Dermis blood vessel endothelial cell (primary cell): ENCODE measurements around the gene ITGA3. TPM values are rescaled to one million over a fixed set of nuclear protein-coding genes. Genes with fewer than 3 reads are reported as not detected.

ENCODE experiments used
- DNase-seq: peaks from one replicate; pipeline ENCODE4 v3.0.0; 2010
- total RNA-seq: library from RNA; depleted of rRNA; stranded (reverse); fragments of >200 nt; gene quantifications from 2 replicates; pipeline ENCODE4 v1.2.3, GENCODE V29; 2014

Gene ITGA3
- total RNA-seq, 1 donor from 2014 or later: 116 TPM

DNA sequence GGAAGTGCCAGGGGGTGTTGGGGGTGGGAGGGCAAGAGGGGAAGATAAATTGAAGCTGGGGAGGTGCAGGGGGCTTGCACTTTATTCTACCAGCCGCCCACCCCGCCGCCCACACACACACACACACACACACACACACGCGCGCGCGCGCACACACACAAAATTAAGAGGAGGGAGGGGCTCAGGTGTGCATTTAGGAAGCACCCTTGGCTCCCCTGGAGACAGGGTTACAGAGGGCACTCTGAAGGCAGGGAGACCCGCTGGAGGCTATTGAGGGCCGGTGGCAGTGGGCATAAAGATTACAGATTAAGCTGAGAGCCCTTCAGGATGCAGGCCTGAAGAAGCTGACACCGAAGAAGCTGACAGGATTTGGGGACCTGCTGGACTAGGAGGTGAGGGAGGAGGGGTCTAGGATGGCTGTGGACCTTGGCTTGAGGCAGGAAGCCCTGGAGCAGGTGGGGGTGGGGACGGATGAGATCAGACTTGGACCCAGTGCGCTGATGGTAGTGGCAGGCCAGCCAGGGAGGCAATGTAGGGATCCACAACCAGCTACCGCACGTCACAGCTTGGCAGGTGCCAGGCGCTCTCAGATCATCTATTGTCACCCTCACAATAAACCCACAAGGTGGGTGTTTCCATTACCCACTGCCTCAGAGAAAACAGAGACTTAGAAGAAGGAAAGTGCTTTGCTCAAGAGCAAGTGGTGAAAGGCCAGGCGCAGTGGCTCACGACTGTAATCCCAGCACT is 74.8 kb downstream of the ITGA3 start:
- DNase-seq: no peak

DNA sequence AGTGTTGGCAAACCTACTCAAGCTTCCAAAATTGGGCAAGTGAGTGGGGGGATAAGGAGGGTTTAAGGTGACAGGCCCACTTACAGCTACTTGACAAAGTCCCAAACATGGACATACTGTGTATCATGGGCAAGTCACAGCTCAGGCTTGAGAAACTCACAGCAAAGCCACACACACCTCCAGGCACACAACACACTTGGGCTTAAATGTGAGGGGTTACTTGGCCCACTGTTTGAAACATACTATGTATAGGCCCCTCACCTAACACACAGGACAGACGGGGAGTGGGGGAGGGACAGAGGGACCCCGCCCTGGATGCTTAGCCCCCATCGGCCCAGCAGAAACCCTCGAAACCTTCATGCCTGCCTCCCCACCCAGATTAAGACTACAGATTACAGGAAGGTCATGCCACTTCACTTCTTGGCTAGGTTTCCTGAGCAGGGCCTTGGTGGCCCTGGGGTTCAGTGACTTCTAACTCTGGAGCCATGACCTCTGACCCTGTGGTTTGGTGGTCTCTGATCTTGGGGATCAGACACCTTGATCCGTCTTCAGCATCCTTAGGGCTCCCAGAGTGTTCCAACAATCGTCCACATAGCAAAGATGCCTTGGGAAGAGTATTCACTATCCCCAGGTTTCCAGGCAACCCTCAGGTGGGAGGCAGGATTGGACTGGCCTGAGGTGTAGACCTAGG is 76.3 kb downstream of the ITGA3 start:
- DNase-seq: no peak

DNA sequence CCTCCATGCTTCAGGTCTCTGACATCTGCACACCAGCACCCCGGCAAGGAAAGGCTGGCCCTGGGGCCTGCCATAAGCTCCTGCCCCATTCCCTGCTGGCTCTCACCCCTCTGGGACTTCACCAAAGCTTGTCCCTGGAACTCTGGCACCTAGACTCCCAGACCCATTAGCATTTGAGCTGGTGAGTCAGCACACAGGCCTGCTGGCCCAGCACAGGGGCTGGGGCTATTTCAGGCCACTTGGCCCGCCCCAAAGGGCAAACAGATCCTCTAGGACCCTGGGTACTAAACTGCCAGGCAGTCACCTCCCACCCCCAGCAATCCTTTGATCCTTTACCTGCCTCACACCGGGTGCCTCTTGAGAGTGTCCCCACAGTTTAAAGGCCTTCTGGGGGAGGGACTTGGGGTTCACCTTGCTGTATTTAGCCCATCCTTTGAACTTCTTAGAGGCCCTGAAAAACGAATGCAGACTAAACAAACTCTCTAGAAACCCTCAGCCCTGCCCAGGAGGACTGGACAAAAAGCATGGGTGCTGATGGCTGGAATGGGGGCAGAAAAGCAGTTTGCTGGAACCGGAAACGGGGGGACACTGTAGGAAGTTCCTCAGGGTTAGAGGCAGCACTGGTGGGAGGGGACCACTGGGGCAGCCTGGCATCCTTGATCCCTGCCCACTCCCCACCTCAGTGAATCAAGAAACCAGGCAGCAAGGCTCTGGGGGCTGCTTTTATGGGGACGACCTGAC is 77.3 kb downstream of the ITGA3 start:
- DNase-seq: no peak

DNA sequence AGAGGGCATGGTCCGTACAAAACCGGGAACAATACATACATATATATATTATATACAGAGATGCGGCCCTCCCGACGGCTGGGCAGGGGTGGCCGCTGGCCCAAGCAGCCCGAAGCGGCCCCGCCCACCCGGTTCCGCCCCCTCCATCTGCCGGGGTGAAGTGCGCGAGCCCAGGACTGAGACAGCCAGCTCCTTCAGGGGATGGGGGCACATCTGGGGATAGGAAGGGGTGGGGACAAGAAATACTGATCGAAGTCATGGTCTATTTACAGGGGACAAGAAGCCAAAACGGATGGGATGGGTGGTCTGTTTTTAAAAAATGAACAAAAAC is 77.8 kb downstream of the ITGA3 start:
- DNase-seq: no peak

DNA sequence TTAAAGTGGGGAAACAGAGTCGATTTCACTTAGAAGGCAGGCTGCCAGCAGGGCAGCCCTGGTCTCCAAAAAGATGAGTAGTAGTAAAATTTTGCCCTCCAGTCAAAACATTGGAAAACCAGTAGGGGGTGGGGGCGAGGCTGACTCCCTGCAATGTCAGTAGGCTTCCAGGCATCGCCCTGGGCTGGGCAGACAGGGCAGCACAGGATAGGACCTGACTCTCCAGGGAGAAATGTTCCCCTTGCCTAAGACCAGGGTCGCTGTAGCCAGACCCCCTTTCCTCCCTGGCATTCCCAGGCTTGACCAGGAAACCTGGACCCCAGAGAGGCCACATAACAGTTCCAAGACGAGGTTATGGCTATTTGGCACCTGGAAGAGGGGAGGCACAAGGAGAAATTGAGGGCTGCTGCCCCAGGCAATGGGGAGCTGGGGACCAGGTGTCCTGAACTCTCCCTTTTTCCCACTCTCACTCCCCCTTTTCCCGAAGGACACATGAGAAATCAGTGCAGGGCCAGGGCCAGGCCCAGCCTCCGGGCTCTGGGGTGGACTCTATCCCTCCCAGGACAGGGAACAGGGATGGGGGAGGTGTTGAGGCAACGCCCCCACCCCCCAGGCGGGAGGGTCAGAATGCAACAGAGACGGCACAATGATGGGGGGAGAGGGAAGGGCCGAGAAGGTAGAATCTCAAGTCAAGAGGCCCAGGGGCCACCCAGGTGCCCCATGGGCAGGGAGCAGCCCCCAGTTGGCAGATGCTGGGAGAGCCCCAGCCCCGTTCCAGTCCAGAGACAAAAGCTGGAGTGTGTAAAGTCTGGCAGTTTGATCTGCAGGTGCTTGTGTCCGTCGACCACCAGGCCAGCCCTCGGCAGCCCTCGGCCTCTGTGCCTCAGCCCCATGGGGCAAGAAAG is 78.5 kb downstream of the ITGA3 start:
- DNase-seq: no peak

DNA sequence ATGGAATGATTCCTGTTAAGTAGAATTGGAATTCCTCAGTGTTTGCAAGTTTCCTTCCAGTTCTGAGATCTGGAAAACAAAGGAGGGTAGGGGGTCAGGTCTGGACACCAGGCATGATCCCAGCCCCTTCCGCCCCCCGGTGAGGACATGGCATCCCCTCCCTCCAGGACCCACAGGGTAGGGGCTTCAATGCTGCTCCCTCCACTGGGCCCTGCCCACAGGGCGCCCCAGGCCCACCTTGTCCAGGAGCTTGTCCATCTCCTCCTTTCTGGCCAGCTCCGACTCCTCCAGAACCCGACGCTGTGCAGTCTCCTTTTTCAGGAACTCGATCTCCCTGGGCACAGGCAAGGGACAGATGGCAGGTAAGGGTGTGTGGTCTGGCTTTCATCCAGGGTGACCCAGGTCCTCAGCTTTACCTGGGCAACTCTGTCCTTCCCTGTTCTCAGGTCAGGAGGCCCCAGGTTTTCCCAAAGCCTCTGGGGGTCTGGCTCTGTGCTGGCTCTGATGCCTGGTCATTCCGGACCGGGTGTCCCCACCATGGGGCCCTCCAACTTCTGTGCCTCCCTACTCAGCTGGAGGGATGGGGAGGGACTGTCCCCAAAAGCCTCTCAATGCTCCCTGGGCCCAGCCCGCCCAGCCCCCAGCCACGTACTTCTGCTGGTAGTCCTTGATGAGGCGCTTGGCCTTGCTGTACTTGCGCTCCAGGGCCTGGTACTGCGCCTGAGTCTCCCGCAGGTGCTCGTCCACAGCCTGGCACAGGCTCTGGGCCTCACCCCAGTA is 79.6 kb downstream of the ITGA3 start:
- no peak for DNase-seq

DNA sequence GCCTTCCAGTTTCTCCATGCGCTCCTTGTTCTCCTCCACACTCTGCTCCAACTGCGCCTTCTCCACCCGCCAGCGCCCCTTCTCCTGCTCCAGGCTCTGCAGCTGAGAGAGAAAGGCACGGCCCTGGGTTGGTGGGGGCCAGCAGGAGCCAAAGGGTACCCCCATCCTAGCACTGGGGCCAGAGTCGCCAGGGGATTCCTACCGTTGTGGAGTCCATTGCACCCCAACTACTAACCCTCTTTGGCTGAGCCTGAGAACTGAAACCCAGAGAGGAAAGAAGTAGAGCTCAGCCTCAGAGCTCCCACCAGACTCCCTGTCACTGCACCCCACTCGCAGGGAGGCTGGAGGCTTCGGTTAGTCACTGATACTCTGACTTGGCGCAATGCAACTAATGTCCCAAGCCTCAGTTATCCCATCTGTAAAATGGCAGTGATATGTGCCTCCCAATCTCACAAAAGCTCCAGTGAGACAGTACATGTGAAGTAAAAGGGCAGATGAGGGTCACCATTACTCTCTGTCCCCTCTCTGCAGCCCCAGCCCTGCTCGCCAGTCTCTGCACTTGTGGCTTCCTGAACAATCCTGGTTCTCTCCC is 80.3 kb downstream of the ITGA3 start:
- DNase-seq: no peak

DNA sequence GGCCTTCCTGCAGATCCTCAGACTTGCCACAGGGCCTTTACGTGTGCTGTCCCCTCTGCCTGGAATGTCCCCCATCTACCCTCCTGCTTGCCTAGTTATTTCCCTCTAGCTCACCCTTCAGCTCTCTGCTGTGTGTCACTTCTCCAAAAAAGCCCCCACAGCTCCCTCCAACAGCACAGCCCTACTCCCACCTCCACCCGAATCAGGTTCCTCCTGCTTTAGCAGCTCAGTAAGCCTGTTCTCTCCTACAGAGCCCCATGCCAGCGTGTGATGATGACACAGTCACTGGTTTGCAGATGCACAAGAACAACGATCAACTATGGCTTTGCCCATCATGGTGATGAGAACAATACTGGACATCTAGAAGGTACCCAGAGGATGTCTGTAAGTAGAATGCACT is 81.1 kb downstream of the ITGA3 start:
- DNase-seq: no peak

DNA sequence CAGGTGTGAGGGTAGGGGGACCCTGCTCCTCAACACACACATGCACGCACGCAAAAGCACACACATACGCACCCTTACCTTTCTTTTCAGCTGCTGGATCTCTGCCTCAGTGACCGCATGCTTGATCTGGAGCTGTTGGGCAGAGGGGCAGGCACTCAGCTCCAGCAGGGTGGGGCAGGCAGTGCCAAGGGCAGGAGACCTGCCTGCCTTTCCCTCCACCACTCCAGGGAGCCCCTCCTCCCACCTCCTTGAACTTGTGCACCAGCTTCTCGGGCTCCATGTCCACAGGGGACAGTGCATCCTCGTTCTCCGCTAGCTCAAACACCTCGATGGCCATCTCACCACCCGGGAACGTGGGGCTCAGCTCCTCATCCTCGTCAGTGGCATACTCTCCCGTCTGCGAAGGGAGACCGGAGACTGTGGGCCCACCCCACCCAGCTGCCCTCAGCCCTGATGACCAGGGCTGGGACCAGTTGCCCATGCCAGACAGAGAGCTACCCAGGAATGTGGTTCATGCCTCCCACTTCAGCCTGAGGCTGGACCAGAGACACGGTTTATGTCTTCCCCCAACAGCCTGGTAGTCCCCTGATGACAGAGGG is 83.4 kb downstream of the ITGA3 start:
- DNase-seq: no peak

Other genes starting within 250 kb of the ITGA3 start
- not detected in 2 replicates for gene TAC4, start 208.0 kb upstream of the ITGA3 start, total RNA-seq
- gene DLX4, start 86.9 kb upstream of the ITGA3 start, total RNA-seq: not detected in 2 replicates
- gene DLX3, start 60.9 kb upstream of the ITGA3 start, total RNA-seq: not detected in 2 replicates
- 12.3 and 20.8 TPM in 2 replicates for gene PDK2, start 39.2 kb downstream of the ITGA3 start, total RNA-seq
- 5.1 and 5.8 TPM in 2 replicates for gene SAMD14, start 74.0 kb downstream of the ITGA3 start, total RNA-seq
- 35.2 and 45.8 TPM in 2 replicates for gene PPP1R9B, start 94.6 kb downstream of the ITGA3 start, total RNA-seq
- not detected in 2 replicates for gene SGCA, start 109.9 kb downstream of the ITGA3 start, total RNA-seq
- 4.2 and 12.6 TPM in 2 replicates for gene COL1A1, start 145.5 kb downstream of the ITGA3 start, total RNA-seq
- gene TMEM92, start 218.4 kb downstream of the ITGA3 start, total RNA-seq: 0.17 and 0.19 TPM in 2 replicates